Measurements from ENCODE around the gene CREB5.

The CREB5 gene

DNA sequence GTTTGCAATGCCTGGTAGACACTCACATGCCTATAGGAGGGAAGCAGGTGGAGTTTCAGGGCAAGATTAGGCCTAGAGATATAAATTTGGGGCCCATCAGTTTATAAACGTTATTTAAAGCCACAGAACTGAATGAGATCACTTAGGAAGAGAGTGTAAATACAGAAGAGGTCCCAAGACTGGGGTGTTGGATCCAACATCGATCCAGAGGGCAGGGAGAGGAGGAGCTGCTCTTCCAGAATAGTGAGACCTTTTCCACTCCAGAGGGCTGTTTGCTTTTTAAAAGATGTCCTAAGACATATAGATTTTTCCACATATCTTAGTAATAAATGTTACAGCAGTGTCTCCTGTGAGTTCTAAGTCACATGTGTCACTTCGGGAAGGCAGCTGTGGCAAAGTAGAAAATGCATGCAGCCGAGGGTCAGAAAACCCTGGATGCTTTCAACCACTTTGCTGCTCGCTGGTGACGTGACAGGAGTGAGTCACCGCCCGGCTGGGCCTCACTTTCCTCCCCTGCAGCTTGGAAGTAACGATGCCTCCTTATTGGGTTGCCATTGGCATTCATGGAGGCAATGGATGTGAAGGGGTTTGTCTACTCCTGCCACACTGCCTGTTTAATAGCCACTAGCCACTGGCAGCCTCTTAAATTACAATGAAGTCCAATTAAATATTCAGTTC is 450.4 kb downstream of the CREB5 start:
- TF ChIP-seq SIN3A (IDR thresholded peaks at IDR 0.05; ENCODE audit: borderline replicate concordance, insufficient read depth, low read length) = no peak
- TF ChIP-seq, protein P1, sequence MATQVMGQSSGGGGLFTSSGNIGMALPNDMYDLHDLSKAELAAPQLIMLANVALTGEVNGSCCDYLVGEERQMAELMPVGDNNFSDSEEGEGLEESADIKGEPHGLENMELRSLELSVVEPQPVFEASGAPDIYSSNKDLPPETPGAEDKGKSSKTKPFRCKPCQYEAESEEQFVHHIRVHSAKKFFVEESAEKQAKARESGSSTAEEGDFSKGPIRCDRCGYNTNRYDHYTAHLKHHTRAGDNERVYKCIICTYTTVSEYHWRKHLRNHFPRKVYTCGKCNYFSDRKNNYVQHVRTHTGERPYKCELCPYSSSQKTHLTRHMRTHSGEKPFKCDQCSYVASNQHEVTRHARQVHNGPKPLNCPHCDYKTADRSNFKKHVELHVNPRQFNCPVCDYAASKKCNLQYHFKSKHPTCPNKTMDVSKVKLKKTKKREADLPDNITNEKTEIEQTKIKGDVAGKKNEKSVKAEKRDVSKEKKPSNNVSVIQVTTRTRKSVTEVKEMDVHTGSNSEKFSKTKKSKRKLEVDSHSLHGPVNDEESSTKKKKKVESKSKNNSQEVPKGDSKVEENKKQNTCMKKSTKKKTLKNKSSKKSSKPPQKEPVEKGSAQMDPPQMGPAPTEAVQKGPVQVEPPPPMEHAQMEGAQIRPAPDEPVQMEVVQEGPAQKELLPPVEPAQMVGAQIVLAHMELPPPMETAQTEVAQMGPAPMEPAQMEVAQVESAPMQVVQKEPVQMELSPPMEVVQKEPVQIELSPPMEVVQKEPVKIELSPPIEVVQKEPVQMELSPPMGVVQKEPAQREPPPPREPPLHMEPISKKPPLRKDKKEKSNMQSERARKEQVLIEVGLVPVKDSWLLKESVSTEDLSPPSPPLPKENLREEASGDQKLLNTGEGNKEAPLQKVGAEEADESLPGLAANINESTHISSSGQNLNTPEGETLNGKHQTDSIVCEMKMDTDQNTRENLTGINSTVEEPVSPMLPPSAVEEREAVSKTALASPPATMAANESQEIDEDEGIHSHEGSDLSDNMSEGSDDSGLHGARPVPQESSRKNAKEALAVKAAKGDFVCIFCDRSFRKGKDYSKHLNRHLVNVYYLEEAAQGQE (IDR thresholded peaks at IDR 0.05; ENCODE audit: insufficient read depth in 1 of 2, low read depth in 2 of 2, low read length in 2 of 2) = no peak
- no peak for TF ChIP-seq FOXP2 (optimal IDR thresholded peaks at IDR 0.05; ENCODE audit: borderline replicate concordance, extremely low read depth, extremely low read length, insufficient read depth)
- TF ChIP-seq TAF1 (IDR thresholded peaks at IDR 0.05; ENCODE audit: borderline replicate concordance, insufficient read depth, low read length) = no peak

GRCh38 chr7:28865601-28866144 is 453.4 kb downstream of the CREB5 start:
- TF ChIP-seq FOXP2 (optimal IDR thresholded peaks at IDR 0.05; ENCODE audit: borderline replicate concordance, extremely low read depth, extremely low read length, insufficient read depth) = no peak
- no peak for TF ChIP-seq SIN3A (IDR thresholded peaks at IDR 0.05; ENCODE audit: borderline replicate concordance, insufficient read depth, low read length)
- no peak for TF ChIP-seq TAF1 (IDR thresholded peaks at IDR 0.05; ENCODE audit: borderline replicate concordance, insufficient read depth, low read length)
- TF ChIP-seq POLR2AphosphoS5 (IDR thresholded peaks at IDR 0.05; ENCODE audit: low read depth, low read length) = no peak
- TF ChIP-seq, protein P1 (IDR thresholded peaks at IDR 0.05; ENCODE audit: insufficient read depth in 1 of 2, low read depth in 2 of 2, low read length in 2 of 2) = no peak

GRCh38 chr7:28868712-28869111 is 456.4 kb downstream of the CREB5 start:
- TF ChIP-seq TAF1 (IDR thresholded peaks at IDR 0.05; ENCODE audit: borderline replicate concordance, insufficient read depth, low read length) = no peak

GRCh38 chr7:28871077-28871476 is 458.8 kb downstream of the CREB5 start:
- TF ChIP-seq, protein P1 (IDR thresholded peaks at IDR 0.05; ENCODE audit: insufficient read depth in 1 of 2, low read depth in 2 of 2, low read length in 2 of 2) = no peak
- TF ChIP-seq FOXP2 (optimal IDR thresholded peaks at IDR 0.05; ENCODE audit: borderline replicate concordance, extremely low read depth, extremely low read length, insufficient read depth) = no peak
- TF ChIP-seq POLR2AphosphoS5 (IDR thresholded peaks at IDR 0.05; ENCODE audit: low read depth, low read length) = no peak
- TF ChIP-seq SIN3A (IDR thresholded peaks at IDR 0.05; ENCODE audit: borderline replicate concordance, insufficient read depth, low read length) = no peak
- no peak for TF ChIP-seq TAF1 (IDR thresholded peaks at IDR 0.05; ENCODE audit: borderline replicate concordance, insufficient read depth, low read length)

DNA sequence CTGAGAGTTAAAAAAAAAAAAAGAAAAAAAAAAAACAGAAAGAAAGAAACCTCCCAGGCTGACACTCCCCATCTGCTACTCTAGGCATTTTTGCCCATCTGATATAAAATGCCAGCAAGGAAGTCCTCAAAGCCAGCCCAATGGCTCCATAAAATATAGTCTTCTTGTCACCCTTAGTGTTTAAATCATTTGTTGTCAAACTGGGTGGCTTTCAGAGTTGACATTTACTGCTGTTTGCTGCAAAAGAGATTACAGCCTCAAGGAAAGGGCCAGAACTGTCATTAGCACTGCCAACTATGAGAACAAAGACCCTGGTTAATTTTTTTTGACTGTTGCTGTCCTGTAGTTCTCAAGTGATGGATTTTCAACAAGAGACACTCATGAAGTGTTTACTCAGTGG is 459.3 kb downstream of the CREB5 start:
- no peak for TF ChIP-seq SIN3A (IDR thresholded peaks at IDR 0.05; ENCODE audit: borderline replicate concordance, insufficient read depth, low read length)

- TF ChIP-seq FOXP2 (optimal IDR thresholded peaks at IDR 0.05; ENCODE audit: borderline replicate concordance, extremely low read depth, extremely low read length, insufficient read depth) (no peak), TAF1 (IDR thresholded peaks at IDR 0.05; ENCODE audit: borderline replicate concordance, insufficient read depth, low read length) (no peak), SIN3A (IDR thresholded peaks at IDR 0.05; ENCODE audit: borderline replicate concordance, insufficient read depth, low read length) (no peak), POLR2AphosphoS5 (IDR thresholded peaks at IDR 0.05; ENCODE audit: low read depth, low read length) (no peak)
- TF ChIP-seq, protein P1 (IDR thresholded peaks at IDR 0.05; ENCODE audit: insufficient read depth in 1 of 2, low read depth in 2 of 2, low read length in 2 of 2) = no peak
Measured at GRCh38 chr7:28872226-28872625, 459.9 kb downstream of the CREB5 start.
